SK-N-SH treated with all-trans-retinoic acid at 6 μM for 48 hours (cell line): Measurements from ENCODE around the gene POU6F2.

Experiments
- BACH2 ChIP-seq: fragments of 250-450 bp; sonication (Bioruptor Pico); IDR thresholded peaks from 2 replicates; pipeline ENCODE4 v1.9.0; 2021; ENCODE audit warnings: mild to moderate bottlenecking, borderline replicate concordance
- CSDC2 ChIP-seq: fragments of 250-450 bp; sonication (Bioruptor Pico); IDR thresholded peaks from 2 replicates; pipeline ENCODE4 v1.5.0; 2020; ENCODE audit warnings: mild to moderate bottlenecking, moderate library complexity
- ESRRG ChIP-seq: fragments of 250-450 bp; sonication (Bioruptor Pico); IDR thresholded peaks from 2 replicates; pipeline ENCODE4 v1.6.1; 2021; ENCODE audit warnings: mild to moderate bottlenecking
- GLIS3 ChIP-seq: fragments of 250-450 bp; sonication (Bioruptor Pico); IDR thresholded peaks from 2 replicates; pipeline ENCODE4 v1.5.0; 2020; ENCODE audit warnings: mild to moderate bottlenecking, moderate library complexity
- PPARA ChIP-seq: fragments of 250-450 bp; sonication (Bioruptor Pico); IDR thresholded peaks from 2 replicates; pipeline ENCODE4 v1.5.0; 2020; ENCODE audit warnings: mild to moderate bottlenecking, borderline replicate concordance
- SNAI2 ChIP-seq: fragments of 250-450 bp; sonication (Bioruptor Pico); IDR thresholded peaks from 2 replicates; pipeline ENCODE4 v1.5.0; 2020; ENCODE audit warnings: mild to moderate bottlenecking, moderate library complexity
- ZFP3 ChIP-seq: fragments of 250-450 bp; sonication (Bioruptor Pico); IDR thresholded peaks from 2 replicates; pipeline ENCODE4 v1.5.0; 2020; ENCODE audit warnings: mild to moderate bottlenecking, moderate library complexity
- ZNF565 ChIP-seq: fragments of 450-650 bp; formaldehyde crosslinking; conservative IDR thresholded peaks from 2 replicates; pipeline ENCODE4 v1.5.0; 2020; ENCODE audit warnings: low read depth, mild to moderate bottlenecking, moderate library complexity
- ZNF8 ChIP-seq: fragments of 450-650 bp; formaldehyde crosslinking; IDR thresholded peaks from 2 replicates; pipeline ENCODE4 v1.5.0; 2020; ENCODE audit warnings: mild to moderate bottlenecking, moderate library complexity
- TF ChIP-seq, protein P1 (sequence below): fragments of 250-450 bp; sonication (Bioruptor Pico); IDR thresholded peaks from 2 replicates; pipeline ENCODE4 v1.5.1; 2020; ENCODE audit warnings: low read depth, mild to moderate bottlenecking, moderate library complexity
- TF ChIP-seq, protein P2 (sequence below): fragments of 250-450 bp; sonication (Bioruptor Pico); IDR thresholded peaks from 2 replicates; pipeline ENCODE4 v1.8.0; 2020; ENCODE audit warnings: mild to moderate bottlenecking, moderate library complexity, borderline replicate concordance

DNA sequence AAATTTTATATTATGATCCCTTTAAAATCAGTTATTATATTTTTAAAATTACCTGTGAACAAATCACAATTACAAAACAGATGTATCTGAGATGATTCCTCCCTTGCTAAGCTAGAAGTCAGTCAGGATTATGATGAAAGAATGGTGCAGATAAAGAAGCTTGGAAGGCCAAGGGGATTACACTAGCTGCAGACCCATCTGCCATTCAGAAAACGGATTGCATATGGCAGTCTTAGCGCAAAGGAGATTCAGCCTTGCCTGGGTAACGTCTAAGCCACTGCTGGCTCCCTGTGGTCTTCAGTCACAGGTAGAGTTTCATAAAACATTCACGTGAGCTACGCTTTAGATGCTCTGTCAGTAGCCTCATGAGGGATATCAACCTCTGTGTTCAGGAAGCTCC is 222.2 kb downstream of the POU6F2 start:
- TF ChIP-seq BACH2 (CRISPR knock-in tag) (no peak), CSDC2 (CRISPR knock-in tag) (no peak), SNAI2 (CRISPR knock-in tag) (no peak), ZNF565 (CRISPR knock-in tag) (no peak), GLIS3 (CRISPR knock-in tag) (no peak), ZNF8 (CRISPR knock-in tag) (no peak), ESRRG (CRISPR knock-in tag) (no peak), ZFP3 (CRISPR knock-in tag) (no peak), PPARA (no peak)
- TF ChIP-seq, protein P1, sequence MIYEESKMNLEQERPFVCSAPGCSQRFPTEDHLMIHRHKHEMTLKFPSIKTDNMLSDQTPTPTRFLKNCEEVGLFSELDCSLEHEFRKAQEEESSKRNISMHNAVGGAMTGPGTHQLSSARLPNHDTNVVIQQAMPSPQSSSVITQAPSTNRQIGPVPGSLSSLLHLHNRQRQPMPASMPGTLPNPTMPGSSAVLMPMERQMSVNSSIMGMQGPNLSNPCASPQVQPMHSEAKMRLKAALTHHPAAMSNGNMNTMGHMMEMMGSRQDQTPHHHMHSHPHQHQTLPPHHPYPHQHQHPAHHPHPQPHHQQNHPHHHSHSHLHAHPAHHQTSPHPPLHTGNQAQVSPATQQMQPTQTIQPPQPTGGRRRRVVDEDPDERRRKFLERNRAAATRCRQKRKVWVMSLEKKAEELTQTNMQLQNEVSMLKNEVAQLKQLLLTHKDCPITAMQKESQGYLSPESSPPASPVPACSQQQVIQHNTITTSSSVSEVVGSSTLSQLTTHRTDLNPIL, result no peak
- TF ChIP-seq, protein P2, sequence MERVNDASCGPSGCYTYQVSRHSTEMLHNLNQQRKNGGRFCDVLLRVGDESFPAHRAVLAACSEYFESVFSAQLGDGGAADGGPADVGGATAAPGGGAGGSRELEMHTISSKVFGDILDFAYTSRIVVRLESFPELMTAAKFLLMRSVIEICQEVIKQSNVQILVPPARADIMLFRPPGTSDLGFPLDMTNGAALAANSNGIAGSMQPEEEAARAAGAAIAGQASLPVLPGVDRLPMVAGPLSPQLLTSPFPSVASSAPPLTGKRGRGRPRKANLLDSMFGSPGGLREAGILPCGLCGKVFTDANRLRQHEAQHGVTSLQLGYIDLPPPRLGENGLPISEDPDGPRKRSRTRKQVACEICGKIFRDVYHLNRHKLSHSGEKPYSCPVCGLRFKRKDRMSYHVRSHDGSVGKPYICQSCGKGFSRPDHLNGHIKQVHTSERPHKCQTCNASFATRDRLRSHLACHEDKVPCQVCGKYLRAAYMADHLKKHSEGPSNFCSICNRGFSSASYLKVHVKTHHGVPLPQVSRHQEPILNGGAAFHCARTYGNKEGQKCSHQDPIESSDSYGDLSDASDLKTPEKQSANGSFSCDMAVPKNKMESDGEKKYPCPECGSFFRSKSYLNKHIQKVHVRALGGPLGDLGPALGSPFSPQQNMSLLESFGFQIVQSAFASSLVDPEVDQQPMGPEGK, result no peak
